GM12878 (cell line): ENCODE data around the gene EOLA1. TPM values are rescaled to one million over a fixed set of nuclear protein-coding genes. Genes with fewer than 3 reads are reported as not detected.
"Not testable (repeated sequence)": the region's sequence is repeated elsewhere in the genome, so short reads cannot be mapped to it uniquely, and the experiment has no call there.

ENCODE experiments used
- ATAC-seq: fragments of 200-7000 bp; cut with Tn5 transposase; 3 replicates; pipeline ENCODE4 v1.9.1; 2020; ENCODE audit warnings: mild to moderate bottlenecking, moderate library complexity
- BruUV-seq: library from RNA; stranded (reverse); fragments of 400-500 nt; replicated peaks from 2 replicates; lab custom pipeline; 2021; lab: Mats Ljungman, UMichigan
- CTCF ChIA-PET: fragments of 300-600 bp; sonication (Branson Sonifier 250); formaldehyde crosslinking; extraction: SDS; loops from one replicate; lab custom pipeline; 2021; ENCODE audit warnings: inconsistent platforms; lab: Yijun Ruan, JAX
- POLR2A ChIA-PET: fragments of 350-600 bp; formaldehyde crosslinking; extraction: SDS; loops from one replicate; lab custom pipeline; 2021; ENCODE audit warnings: inconsistent platforms; lab: Charles Lee
- RAD21 ChIA-PET: fragments of 300-600 bp; sonication (Branson Sonifier 250); formaldehyde crosslinking; loops from one replicate; lab custom pipeline; 2023; ENCODE audit warnings: antibody characterized with exemption; ENCODE audit not compliant: unreplicated experiment; lab: Charles Lee
- SMC1A ChIA-PET: fragments of 300-600 bp; sonication (Branson Sonifier 250); formaldehyde crosslinking; loops from one replicate; lab custom pipeline; 2023; ENCODE audit not compliant: unreplicated experiment, uncharacterized antibody; lab: Charles Lee
- DNase-seq: peaks from one replicate; pipeline ENCODE4 v3.0.0-alpha.2; 2011; ENCODE audit warnings: low read depth, low spot score
- FAIRE-seq: peaks from 3 replicates; lab custom pipeline; 2011; peaks lifted over from hg19 to GRCh38; lab: Jason Lieb, UNC
- H2AFZ ChIP-seq: 2 replicates; pipeline ENCODE4 v1.6.0; 2011; ENCODE audit warnings: low read depth, low read length, control low read depth; ENCODE audit not compliant: control insufficient read depth
- H3K27ac ChIP-seq: 2 replicates; pipeline ENCODE4 v1.5.1; 2011; ENCODE audit warnings: control low read depth; ENCODE audit not compliant: control insufficient read depth, insufficient read depth
- H3K27me3 ChIP-seq, 2 experiments: replicated peaks in 1 of 2; 2 replicates each; pipeline versions ENCODE4 v1.6.0 to v1.6.1; 2011; ENCODE audit warnings: low read length in 1 of 2; ENCODE audit not compliant: control insufficient read depth in 2 of 2, insufficient read depth in 2 of 2
- H3K36me3 ChIP-seq, 2 experiments: 2 replicates each; pipeline ENCODE4 v1.5.1; 2011; ENCODE audit warnings: low read length in 1 of 2; ENCODE audit not compliant: control insufficient read depth in 2 of 2, insufficient read depth in 2 of 2
- H3K4me1 ChIP-seq: 2 replicates; pipeline ENCODE4 v1.6.1; 2011; ENCODE audit warnings: mild to moderate bottlenecking, low read length, moderate library complexity, mixed read lengths; ENCODE audit not compliant: control insufficient read depth, insufficient read depth
- H3K4me2 ChIP-seq: 2 replicates; pipeline ENCODE4 v1.6.0; 2011; ENCODE audit warnings: control low read depth; ENCODE audit not compliant: control insufficient read depth, insufficient read depth
- H3K4me3 ChIP-seq: fragments of 200-600 bp; sonication (generic); 2 replicates; pipeline ENCODE4 v1.5.1; 2016
- H3K79me2 ChIP-seq: 2 replicates; pipeline ENCODE4 v1.6.0; 2011; ENCODE audit warnings: low read length; ENCODE audit not compliant: control insufficient read depth, insufficient read depth
- H3K9ac ChIP-seq: 2 replicates; pipeline ENCODE4 v1.8.0; 2011; ENCODE audit warnings: low read length, control low read depth, mixed read lengths; ENCODE audit not compliant: control insufficient read depth, insufficient read depth
- H3K9me3 ChIP-seq: replicated peaks from 3 replicates; pipeline ENCODE4 v1.5.1; 2011; ENCODE audit warnings: mild to moderate bottlenecking, low read length; ENCODE audit not compliant: control insufficient read depth, insufficient read depth
- H4K20me1 ChIP-seq: 2 replicates; pipeline ENCODE4 v1.6.0; 2011; ENCODE audit not compliant: control insufficient read depth, insufficient read depth
- BMI1 ChIP-seq: fragments of 450-650 bp; IDR thresholded peaks from 2 replicates; pipeline ENCODE4 v1.6.1; 2016; ENCODE audit warnings: mild to moderate bottlenecking, moderate library complexity, borderline replicate concordance
- EGR1 ChIP-seq, 2 experiments: IDR thresholded peaks; 1 replicate in 1 of 2; 2 replicates in 1 of 2; pipeline ENCODE4 v1.6.1; 2011 to 2012; ENCODE audit warnings: low read depth in 2 of 2, low read length in 2 of 2, borderline replicate concordance in 1 of 2, mild to moderate bottlenecking in 1 of 2, moderate library complexity in 1 of 2
- ETV6 ChIP-seq, 2 experiments: fragments of 450-650 bp in 1 of 2; IDR thresholded peaks in 1 of 2; conservative IDR thresholded peaks in 1 of 2; 2 replicates each; pipeline ENCODE4 v1.6.1; 2014; ENCODE audit warnings: antibody characterized with exemption in 1 of 2, borderline replicate concordance in 1 of 2, low read depth in 1 of 2, mild to moderate bottlenecking in 1 of 2, moderate library complexity in 1 of 2
- TCF3 ChIP-seq: IDR thresholded peaks from 2 replicates; pipeline ENCODE4 v1.6.1; 2012; ENCODE audit warnings: low read depth, mild to moderate bottlenecking, low read length, borderline replicate concordance; ENCODE audit not compliant: insufficient read depth
- WGBS: methylation state at CpG from one replicate; pipeline ENCODE4 v1.1.6; 2016; ENCODE audit warnings: low lambda C conversion rate; ENCODE audit not compliant: insufficient replicate concordance, insufficient coverage; ENCODE audit errors: missing lambda C conversion rate; 5-methylcytosine and 5-hydroxymethylcytosine counted together
- in situ Hi-C: fragments of 300-500 bp; cut with MboI; formaldehyde crosslinking; loops from 9 replicates; pipeline ENCODE4 v1.14.3; 2018; ENCODE audit warnings: mixed read lengths
- intact Hi-C: fragments of 100-400 bp; cut with micrococcal nuclease; formaldehyde crosslinking; loops from one replicate; pipeline ENCODE4 v1.14.2; 2022; ENCODE audit not compliant: unreplicated experiment
- polyA plus RNA-seq, 11 experiments: library from polyadenylated mRNA; depleted of rRNA in 4 of 11; unstranded in 6 of 11; stranded (reverse) in 5 of 11; fragments of >200 nt; fragmentation: Nextera tagmentation in 4 of 11; fragmentation: Illumina TruSeq in 1 of 11; extraction: Ambion mirVana in 4 of 11; extraction: Trizol in 1 of 11; gene quantifications; 1 replicate in 1 of 11; 2 replicates in 10 of 11; pipeline versions ENCODE4 v1.2.1 to v1.2.3, GENCODE V29; 2011 to 2016; ENCODE audit warnings: inconsistent platforms in 2 of 11, missing spikeins in 2 of 11, low read depth in 1 of 11
- total RNA-seq, 4 experiments: library from RNA; depleted of rRNA in 3 of 4; stranded (reverse); fragments of >200 nt in 3 of 4; fragmentation: Illumina TruSeq in 1 of 4; extraction: Trizol in 1 of 4; gene quantifications; 2 replicates each; pipeline versions ENCODE4 v1.2.1 to v1.2.3, GENCODE V29; 2013 to 2021

EOLA1 gene
- total and polyA plus RNA-seq, 10 of the 15 experiments (the other 5 are each of a cell fraction or from before 2014, with no cell fraction given): 9.2 to 42.3 (median 24.3) TPM

DNA sequence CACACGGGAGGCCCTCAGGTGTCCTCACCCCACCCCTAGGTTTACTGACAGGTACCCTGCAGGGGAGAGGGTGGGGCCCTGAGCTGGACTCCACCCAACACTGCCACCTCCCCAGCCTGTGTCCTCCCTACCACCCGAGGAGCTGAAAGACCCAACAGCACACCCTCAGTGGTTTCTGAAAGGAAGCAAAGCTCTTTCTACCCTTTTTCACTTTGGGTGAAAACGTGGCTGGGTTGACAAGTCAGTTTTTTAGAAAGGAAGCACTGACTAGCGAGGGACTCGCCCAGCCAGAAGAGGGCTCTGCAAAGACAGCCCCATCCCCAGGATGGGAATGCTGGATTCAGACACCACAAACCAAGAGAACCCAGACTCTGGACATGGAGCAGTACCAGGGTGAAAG is 37.9 kb upstream of the EOLA1 start:
- SMC1A ChIA-PET, H4K20me1 ChIP-seq: not testable (repeated sequence)
- CTCF ChIA-PET: interaction anchor here (0.7 to 1.2 kb wide), 2 partner anchors 9 to 436 kb away, joined by 3 read pairs; no protein-coding TSS in a partner anchor

GRCh38 chrX:149503446-149503845 is 37.4 kb upstream of the EOLA1 start:
- peak; percentile 89 for FAIRE-seq

More for the DNA sequence above, 37.9 kb upstream of the EOLA1 start:
- H3K27ac ChIP-seq, H3K36me3 ChIP-seq, DNase-seq, POLR2A ChIA-PET, H2AFZ ChIP-seq, H3K9me3 ChIP-seq, H3K79me2 ChIP-seq, FAIRE-seq, BruUV-seq, H3K9ac ChIP-seq, H3K27me3 ChIP-seq, H3K4me2 ChIP-seq: not testable (repeated sequence)
- in situ Hi-C loops (loop anchor here (25.0 kb wide), 1 partner anchor 1184 kb away; the partner anchor contains the start of gene MTMR1), intact Hi-C loops (loop anchor here (10.0 kb wide), 1 partner anchor 432 kb away; the partner anchor contains the start of gene EOLA2)
- RAD21 ChIA-PET: interaction anchor here (1.1 to 2.5 kb wide), 2 partner anchors 38 to 437 kb away, joined by 3 to 5 read pairs; partner anchors contain the start of gene EOLA1
- peak overlapping the region; percentile 12; the same call in 1 of the 2 replicates for H3K4me3 ChIP-seq
- 0% methylated on average over 5 of the region's 5 CpGs for WGBS
- H3K4me1 ChIP-seq: peaks cover 23% of the 10 kb centered on the region
- peak; percentile 20 for ATAC-seq

More at GRCh38 chrX:149503446-149503845, 37.4 kb upstream of the EOLA1 start:
- not testable (repeated sequence) for H3K36me3 ChIP-seq, H3K9ac ChIP-seq, BruUV-seq, H2AFZ ChIP-seq
- CTCF ChIA-PET: interaction anchor here (0.7 to 1.2 kb wide), 2 partner anchors 9 to 435 kb away, joined by 3 read pairs; no protein-coding TSS in a partner anchor
- DNase-seq: peak; percentile 11
- TF ChIP-seq TCF3: 0 out of 2 replicates have a peak, but pooled peaks have one; percentile 15
- TF ChIP-seq ETV6 (conservative IDR thresholded peaks at IDR 0.05 in 1 of 2, IDR thresholded peaks at IDR 0.05 in 1 of 2; ENCODE audit: borderline replicate concordance in 1 of 2, low read depth in 1 of 2): 0 out of 4 replicates have a peak, but pooled peaks of 1 of the 2 experiments have one; percentile 34
- peak; percentile 34; the same call in 1 of the 2 replicates for TF ChIP-seq BMI1
- peak in 1 of 2 experiments; percentile 64; a peak in 1 of 3 replicates for TF ChIP-seq EGR1 (IDR thresholded peaks at IDR 0.05; ENCODE audit: borderline replicate concordance in 1 of 2, low read depth in 2 of 2, low read length in 2 of 2)
- TF ChIP-seq, all 136 proteins: peak for 4; not testable (repeated sequence) for 132
- H3K4me3 ChIP-seq, H3K27me3 ChIP-seq, H4K20me1 ChIP-seq, H3K79me2 ChIP-seq, SMC1A ChIA-PET, H3K9me3 ChIP-seq, H3K4me2 ChIP-seq, H3K27ac ChIP-seq: not testable (repeated sequence)
- peaks cover 23% of the 10 kb centered on the region for H3K4me1 ChIP-seq
- peak; percentile 74 for ATAC-seq
- intact Hi-C loops: loop anchor here (10.0 kb wide), 1 partner anchor 431 kb away; the partner anchor contains the start of gene EOLA2
- ChIA-PET POLR2A (interaction anchor here (1.2 to 1.9 kb wide), 2 partner anchors 9 to 36 kb away, joined by 3 to 12 read pairs; no protein-coding TSS in a partner anchor), RAD21 (interaction anchor here (1.1 kb wide), 1 partner anchor 37 kb away, joined by 3 read pairs; the partner anchor contains the start of gene EOLA1)
- in situ Hi-C loops: loop anchor here (25.0 kb wide), 1 partner anchor 1184 kb away; the partner anchor contains the start of gene MTMR1
- 25% methylated on average over 4 of the region's 10 CpGs for WGBS
